ENCODE measurements around the gene ITGB3BP. TPM values are rescaled to one million over a fixed set of nuclear protein-coding genes. Genes with fewer than 3 reads are reported as not detected.

Gene ITGB3BP
- total RNA-seq, 1 experiment from 2014 or later = 50.2 TPM

DNA sequence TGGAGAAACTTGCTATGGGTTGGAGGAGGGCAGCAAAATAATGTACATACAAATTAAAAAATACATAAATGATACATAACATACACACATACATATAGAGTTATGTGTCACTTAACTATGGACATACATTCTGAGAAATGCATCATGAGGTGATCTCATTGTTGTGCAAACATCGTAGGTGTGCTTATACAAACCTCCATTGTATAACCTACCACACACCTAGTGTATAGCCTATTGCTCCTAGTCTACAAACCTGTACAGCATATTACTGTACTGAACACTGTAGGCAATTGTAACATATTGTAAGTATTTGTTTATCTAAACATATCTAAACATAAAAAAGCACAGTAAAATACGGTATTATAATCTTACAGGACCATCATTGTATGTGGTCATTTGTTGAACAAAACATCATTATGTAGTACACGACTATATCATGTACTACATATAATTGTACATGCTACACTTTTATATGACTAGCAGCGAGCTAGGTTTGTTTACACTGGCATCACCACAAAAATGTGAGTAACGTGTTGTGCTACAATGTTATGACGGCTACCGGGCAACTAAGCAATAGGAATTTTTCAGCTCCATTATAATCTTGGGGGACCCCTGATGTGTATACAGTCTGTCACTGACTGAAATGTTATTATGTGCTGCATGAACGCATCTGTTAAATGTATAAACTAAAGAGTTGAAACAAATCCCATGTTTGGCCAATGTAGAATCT lies 35.5 kb downstream of the ITGB3BP start:
- no peak overlapping the region for H3K4me3 ChIP-seq (replicated peaks in 1 of 2; ENCODE audit: low read depth in 1 of 2, low read length in 2 of 2)
- RAD21 ChIA-PET (ENCODE audit: low non-redundant PET in 1 of 2, low total read pairs in 2 of 2, uncharacterized antibody in 2 of 2, unreplicated experiment in 2 of 2) = no interaction called here
- H3K36me3 ChIP-seq (ENCODE audit: control insufficient read depth in 1 of 2, insufficient read depth in 2 of 2, low read length in 2 of 2) = no peaks in the 10 kb centered on the region
- POLR2A ChIA-PET = no interaction called here
- H2AFZ ChIP-seq (ENCODE audit: low read depth, low read length, poor library complexity, severe bottlenecking) = no peak overlapping the region
- no peaks in the 10 kb centered on the region for H3K9me3 ChIP-seq (ENCODE audit: control insufficient read depth in 1 of 2, insufficient read depth in 1 of 2, low read depth in 1 of 2, low read length in 2 of 2)
- CTCF ChIA-PET = no interaction called here
- no peak overlapping the region for H3K27ac ChIP-seq (ENCODE audit: low read depth, low read length)
- H3K4me1 ChIP-seq (ENCODE audit: control insufficient read depth in 1 of 2, insufficient read depth in 2 of 2, low read length in 2 of 2) = no peaks in the 10 kb centered on the region
- BruUV-seq (replicated peaks) = no TSS peak
- H3K9me2 ChIP-seq (ENCODE audit: insufficient read depth) = no peaks in the 10 kb centered on the region
- no peak for TF ChIP-seq YY1 (IDR thresholded peaks at IDR 0.05; ENCODE audit: extremely low read depth, insufficient replicate concordance, low read depth, low read length)
- ATAC-seq = no peak
- DNase-seq (ENCODE audit: low read depth, low spot score) = no peak
- intact Hi-C loops (cut with micrococcal nuclease) = no loop called here
- H3K27me3 ChIP-seq (ENCODE audit: insufficient read depth, low read length) = no peaks in the 10 kb centered on the region
- H3K9ac ChIP-seq (ENCODE audit: low read length) = no peak overlapping the region
- H4K20me1 ChIP-seq (ENCODE audit: insufficient read depth) = no peaks in the 10 kb centered on the region
- no peak overlapping the region for H3K4me2 ChIP-seq (ENCODE audit: low read length)
- H3K79me2 ChIP-seq (ENCODE audit: insufficient read depth, low read length) = peaks cover 3% of the 10 kb centered on the region; the same call in 1 of the 2 replicates

DNA sequence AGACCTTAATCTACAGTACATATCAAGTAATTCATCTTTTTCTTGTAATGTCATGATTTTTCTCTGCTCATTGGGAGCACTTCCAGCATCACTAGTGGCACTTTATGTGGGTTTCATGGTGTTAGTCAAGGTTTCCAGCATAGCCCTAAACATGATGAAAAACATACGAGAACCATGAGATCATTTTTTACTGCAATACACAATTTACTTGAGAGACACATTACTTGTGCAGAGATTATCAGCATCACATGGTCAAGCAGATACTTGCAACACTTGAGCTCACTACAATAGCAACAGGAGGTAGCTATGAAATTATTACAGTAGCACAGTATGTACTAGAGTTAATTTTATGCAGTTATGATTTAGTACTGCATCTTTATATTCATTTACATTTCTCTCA lies 36.4 kb downstream of the ITGB3BP start:
- no TSS peak for BruUV-seq (replicated peaks)
- TF ChIP-seq, protein P1, sequence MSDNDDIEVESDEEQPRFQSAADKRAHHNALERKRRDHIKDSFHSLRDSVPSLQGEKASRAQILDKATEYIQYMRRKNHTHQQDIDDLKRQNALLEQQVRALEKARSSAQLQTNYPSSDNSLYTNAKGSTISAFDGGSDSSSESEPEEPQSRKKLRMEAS (IDR thresholded peaks at IDR 0.05) = no peak
- TF ChIP-seq REST (IDR thresholded peaks at IDR 0.05; ENCODE audit: low read depth) (no peak), SIN3A (IDR thresholded peaks at IDR 0.05; ENCODE audit: low read depth) (no peak), ATF3 (IDR thresholded peaks at IDR 0.05) (no peak), POLR2A (IDR thresholded peaks at IDR 0.05; ENCODE audit: borderline replicate concordance, extremely low read depth, insufficient read depth, insufficient read length) (no peak), ZFX (IDR thresholded peaks at IDR 0.05) (no peak), ZNF274 (IDR thresholded peaks at IDR 0.05; ENCODE audit: low read depth, low read length) (no peak), CEBPB (IDR thresholded peaks at IDR 0.05; ENCODE audit: low read depth) (no peak), SRF (IDR thresholded peaks at IDR 0.05; ENCODE audit: low read depth) (no peak), CTCF (IDR thresholded peaks at IDR 0.05 in 2 of 3, conservative IDR thresholded peaks at IDR 0.05 in 1 of 3; ENCODE audit: borderline replicate concordance in 1 of 3, insufficient read depth in 1 of 3, low read depth in 2 of 3, low read length in 2 of 3) (no peak), JUND (IDR thresholded peaks at IDR 0.05) (no peak), FOSL1 (IDR thresholded peaks at IDR 0.05; ENCODE audit: low read depth) (no peak), SP1 (IDR thresholded peaks at IDR 0.05; ENCODE audit: low read depth) (no peak), EZH2phosphoT487 (IDR thresholded peaks at IDR 0.05; ENCODE audit: borderline replicate concordance) (no peak), YY1 (IDR thresholded peaks at IDR 0.05; ENCODE audit: extremely low read depth, insufficient replicate concordance, low read depth, low read length) (no peak)

More for the DNA sequence above, 36.4 kb downstream of the ITGB3BP start:
- H3K4me1 ChIP-seq (ENCODE audit: control insufficient read depth in 1 of 2, insufficient read depth in 2 of 2, low read length in 2 of 2) = no peaks in the 10 kb centered on the region
- intact Hi-C loops (cut with micrococcal nuclease) = no loop called here
- peaks cover 3% of the 10 kb centered on the region; the same call in 1 of the 2 replicates for H3K79me2 ChIP-seq (ENCODE audit: insufficient read depth, low read length)
- H3K9ac ChIP-seq (ENCODE audit: low read length) = no peak overlapping the region
- H2AFZ ChIP-seq (ENCODE audit: low read depth, low read length, poor library complexity, severe bottlenecking) = no peak overlapping the region
- CTCF ChIA-PET = no interaction called here
- no peak overlapping the region for H3K27ac ChIP-seq (ENCODE audit: low read depth, low read length)
- no peak overlapping the region for H3K4me3 ChIP-seq (replicated peaks in 1 of 2; ENCODE audit: low read depth in 1 of 2, low read length in 2 of 2)
- H3K27me3 ChIP-seq (ENCODE audit: insufficient read depth, low read length) = no peaks in the 10 kb centered on the region
- RAD21 ChIA-PET (ENCODE audit: low non-redundant PET in 1 of 2, low total read pairs in 2 of 2, uncharacterized antibody in 2 of 2, unreplicated experiment in 2 of 2) = no interaction called here
- DNase-seq (ENCODE audit: low read depth, low spot score) (no peak), ATAC-seq (no peak)
- no peak overlapping the region for H3K4me2 ChIP-seq (ENCODE audit: low read length)
- POLR2A ChIA-PET = no interaction called here
- H3K9me3 ChIP-seq (ENCODE audit: control insufficient read depth in 1 of 2, insufficient read depth in 1 of 2, low read depth in 1 of 2, low read length in 2 of 2) = no peaks in the 10 kb centered on the region
- no peaks in the 10 kb centered on the region for H3K9me2 ChIP-seq (ENCODE audit: insufficient read depth)
- H3K36me3 ChIP-seq (ENCODE audit: control insufficient read depth in 1 of 2, insufficient read depth in 2 of 2, low read length in 2 of 2) = no peaks in the 10 kb centered on the region
- no peaks in the 10 kb centered on the region for H4K20me1 ChIP-seq (ENCODE audit: insufficient read depth)

Data from HCT116 (cell line).